ENCODE data around the gene UST.

DNA sequence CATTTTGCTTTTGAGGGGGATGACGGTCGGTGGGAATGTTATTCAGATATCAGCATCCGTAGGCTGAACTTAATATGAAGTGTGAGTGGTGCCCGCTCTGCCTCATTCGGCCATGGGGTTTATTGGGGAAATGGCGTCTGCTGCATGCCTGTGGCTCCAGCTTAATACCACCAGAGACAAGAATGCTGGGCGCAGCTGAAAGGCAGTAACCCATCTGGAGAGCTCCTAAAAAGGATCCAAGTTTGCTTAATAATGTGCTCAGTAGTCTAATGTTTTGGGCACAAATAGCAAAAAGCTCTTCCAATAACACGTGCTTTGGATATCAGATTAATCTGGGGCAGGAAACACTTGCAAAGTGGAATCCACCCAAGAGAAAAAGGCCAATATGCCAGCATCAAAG lies 297.7 kb downstream of the UST start:
- no peak for TF ChIP-seq EZH2phosphoT487 (IDR thresholded peaks at IDR 0.05; ENCODE audit: borderline replicate concordance, low read length)
- TF ChIP-seq, protein P1, sequence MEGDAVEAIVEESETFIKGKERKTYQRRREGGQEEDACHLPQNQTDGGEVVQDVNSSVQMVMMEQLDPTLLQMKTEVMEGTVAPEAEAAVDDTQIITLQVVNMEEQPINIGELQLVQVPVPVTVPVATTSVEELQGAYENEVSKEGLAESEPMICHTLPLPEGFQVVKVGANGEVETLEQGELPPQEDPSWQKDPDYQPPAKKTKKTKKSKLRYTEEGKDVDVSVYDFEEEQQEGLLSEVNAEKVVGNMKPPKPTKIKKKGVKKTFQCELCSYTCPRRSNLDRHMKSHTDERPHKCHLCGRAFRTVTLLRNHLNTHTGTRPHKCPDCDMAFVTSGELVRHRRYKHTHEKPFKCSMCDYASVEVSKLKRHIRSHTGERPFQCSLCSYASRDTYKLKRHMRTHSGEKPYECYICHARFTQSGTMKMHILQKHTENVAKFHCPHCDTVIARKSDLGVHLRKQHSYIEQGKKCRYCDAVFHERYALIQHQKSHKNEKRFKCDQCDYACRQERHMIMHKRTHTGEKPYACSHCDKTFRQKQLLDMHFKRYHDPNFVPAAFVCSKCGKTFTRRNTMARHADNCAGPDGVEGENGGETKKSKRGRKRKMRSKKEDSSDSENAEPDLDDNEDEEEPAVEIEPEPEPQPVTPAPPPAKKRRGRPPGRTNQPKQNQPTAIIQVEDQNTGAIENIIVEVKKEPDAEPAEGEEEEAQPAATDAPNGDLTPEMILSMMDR (IDR thresholded peaks at IDR 0.05; ENCODE audit: low read depth, low read length, poor library complexity, severe bottlenecking) = no peak
